HepG2 (cell line): Measurements from ENCODE around the gene TTLL1. TPM values are rescaled to one million over a fixed set of nuclear protein-coding genes. Genes with fewer than 3 reads are reported as not detected.

Experiments
- ARID3A ChIP-seq: IDR thresholded peaks from 2 replicates; pipeline ENCODE4 v1.6.1; 2012; ENCODE audit warnings: low read depth, low read length, improper control_type of control experiment
- ARNT ChIP-seq: fragments of 450-650 bp; IDR thresholded peaks from 2 replicates; pipeline ENCODE4 v1.6.1; 2017
- ATF7 ChIP-seq, 2 experiments: fragments of 450-650 bp in 1 of 2; sonication (generic) in 1 of 2; formaldehyde crosslinking in 1 of 2; IDR thresholded peaks; 2 replicates each; pipeline versions ENCODE4 v1.4.0 to v1.6.1; 2016 to 2020; ENCODE audit warnings: antibody characterized with exemption in 1 of 2, mild to moderate bottlenecking in 1 of 2, missing genetic modification reagents in 1 of 2
- GABPB1 ChIP-seq: IDR thresholded peaks from 2 replicates; pipeline ENCODE4 v1.6.1; 2016; ENCODE audit warnings: mild to moderate bottlenecking, missing genetic modification reagents, moderate library complexity, missing compliant biosample characterization
- KLF12 ChIP-seq: sonication (generic); formaldehyde crosslinking; IDR thresholded peaks from 2 replicates; pipeline ENCODE4 v1.4.0; 2020; ENCODE audit warnings: missing genetic modification reagents, borderline replicate concordance
- NFE2L1 ChIP-seq: sonication (generic); formaldehyde crosslinking; IDR thresholded peaks from 2 replicates; pipeline ENCODE4 v1.4.0; 2020; ENCODE audit warnings: missing genetic modification reagents, mild to moderate bottlenecking, borderline replicate concordance
- NR2F1 ChIP-seq, 2 experiments: fragments of 450-650 bp in 1 of 2; formaldehyde crosslinking in 1 of 2; IDR thresholded peaks; 2 replicates each; pipeline versions ENCODE4 v1.5.0 to v1.6.1; 2016 to 2020; ENCODE audit warnings: mild to moderate bottlenecking in 1 of 2, missing compliant biosample characterization in 1 of 2, missing genetic modification reagents in 1 of 2, moderate library complexity in 1 of 2
- PATZ1 ChIP-seq: sonication (generic); formaldehyde crosslinking; IDR thresholded peaks from 2 replicates; pipeline ENCODE4 v1.4.0; 2020; ENCODE audit warnings: missing genetic modification reagents
- SALL1 ChIP-seq: sonication (generic); formaldehyde crosslinking; IDR thresholded peaks from 2 replicates; pipeline ENCODE4 v1.8.0; 2022; ENCODE audit warnings: mild to moderate bottlenecking, missing genetic modification reagents
- ZBTB38 ChIP-seq: sonication (generic); formaldehyde crosslinking; IDR thresholded peaks from 2 replicates; pipeline ENCODE4 v1.5.1; 2020; ENCODE audit warnings: mild to moderate bottlenecking, missing genetic modification reagents
- ZEB1 ChIP-seq: IDR thresholded peaks from 2 replicates; pipeline ENCODE4 v1.6.1; 2012; ENCODE audit warnings: mild to moderate bottlenecking, low read depth, inconsistent platforms; ENCODE audit not compliant: insufficient replicate concordance
- ZNF292 ChIP-seq: sonication (generic); formaldehyde crosslinking; IDR thresholded peaks from 2 replicates; pipeline ENCODE4 v1.8.1; 2022; ENCODE audit warnings: mild to moderate bottlenecking, low read depth, missing genetic modification reagents, borderline replicate concordance
- ZNF589 ChIP-seq: sonication (generic); formaldehyde crosslinking; conservative IDR thresholded peaks from 2 replicates; pipeline ENCODE4 v1.8.0; 2022; ENCODE audit warnings: mild to moderate bottlenecking, moderate library complexity, missing genetic modification reagents
- polyA plus RNA-seq, 8 experiments: library from polyadenylated mRNA; depleted of rRNA in 3 of 8; stranded (reverse) in 7 of 8; unstranded in 1 of 8; fragments of >200 nt; fragmentation: Illumina TruSeq in 4 of 8; extraction: Trizol in 4 of 8; gene quantifications; 2 replicates each; pipeline versions ENCODE4 v1.2.1 to v1.2.3, GENCODE V29; 2011 to 2016; ENCODE audit warnings: low read depth in 4 of 8, missing spikeins in 1 of 8, mixed read lengths in 1 of 8; ENCODE audit not compliant: insufficient read depth in 1 of 8
- total RNA-seq, 5 experiments: library from RNA; depleted of rRNA; stranded (reverse); fragments of >200 nt; fragmentation: Illumina TruSeq; extraction: Trizol; gene quantifications; 2 replicates each; pipeline ENCODE4 v1.2.3, GENCODE V29; 2016; ENCODE audit warnings: low read depth in 1 of 5
- TF ChIP-seq, protein P1 (sequence below): sonication (generic); formaldehyde crosslinking; IDR thresholded peaks from 2 replicates; pipeline ENCODE4 v1.4.0; 2020; ENCODE audit warnings: missing genetic modification reagents, borderline replicate concordance
- TF ChIP-seq, protein P2 (sequence below): sonication (generic); formaldehyde crosslinking; IDR thresholded peaks from 2 replicates; pipeline ENCODE4 v1.5.0; 2020; ENCODE audit warnings: mild to moderate bottlenecking, missing genetic modification reagents, moderate library complexity
- TF ChIP-seq, protein P3 (sequence below): sonication (generic); formaldehyde crosslinking; IDR thresholded peaks from 2 replicates; pipeline ENCODE4 v1.4.0; 2020; ENCODE audit warnings: missing genetic modification reagents

Gene TTLL1
- total and polyA plus RNA-seq, 2 of the 13 experiments (the other 11 are each of a cell fraction or from before 2014, with no cell fraction given): 1.6 to 5.3 TPM

DNA sequence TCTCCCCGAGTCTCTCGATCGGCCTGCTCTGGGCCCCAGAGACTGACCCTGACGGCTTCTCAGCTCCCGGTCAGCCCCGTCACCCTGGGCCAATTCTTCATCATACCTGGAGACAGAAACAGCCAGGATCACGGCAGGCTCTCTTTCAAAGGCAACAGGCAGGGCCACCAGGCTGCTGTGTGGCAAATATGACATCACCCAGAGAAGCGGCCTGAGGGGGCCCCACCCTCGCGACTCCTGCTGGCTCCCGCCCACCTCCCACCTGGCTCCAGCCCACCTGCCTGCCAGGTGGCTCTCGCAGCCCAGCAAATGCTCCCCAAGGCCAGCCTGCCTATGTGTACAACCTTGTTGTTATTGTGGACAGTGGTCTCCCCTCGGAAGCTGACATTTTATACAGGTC, 49.4 kb downstream of the TTLL1 start (continued):
- TF ChIP-seq PATZ1 (CRISPR knock-in tag) (peak; percentile 37; the same call in 1 of the 2 replicates), ZEB1 (peak; percentile 74), ZNF589 (no peak), ZBTB38 (CRISPR knock-in tag) (no peak), KLF12 (peak; percentile 47; the same call in 1 of the 2 replicates), ARID3A (0 out of 2 replicates have a peak, but pooled peaks have one; percentile 11), NFE2L1 (CRISPR knock-in tag) (no peak), ZNF292 (0 out of 2 replicates have a peak, but pooled peaks have one; percentile 31), GABPB1 (CRISPR knock-in tag) (peak; percentile 17; the same call in 1 of the 2 replicates), ATF7 (IDR thresholded peaks at IDR 0.05) (no peak), ATF7 (CRISPR knock-in tag; IDR thresholded peaks at IDR 0.05) (peak; percentile 63; the same call in 1 of the 2 replicates), SALL1 (CRISPR knock-in tag) (peak; percentile 46), ARNT (no peak), NR2F1 (CRISPR knock-in tag; IDR thresholded peaks at IDR 0.05) (peak in 1 of 2 experiments; percentile 57; a peak in 1 of 4 replicates)
- TF ChIP-seq, protein P1, sequence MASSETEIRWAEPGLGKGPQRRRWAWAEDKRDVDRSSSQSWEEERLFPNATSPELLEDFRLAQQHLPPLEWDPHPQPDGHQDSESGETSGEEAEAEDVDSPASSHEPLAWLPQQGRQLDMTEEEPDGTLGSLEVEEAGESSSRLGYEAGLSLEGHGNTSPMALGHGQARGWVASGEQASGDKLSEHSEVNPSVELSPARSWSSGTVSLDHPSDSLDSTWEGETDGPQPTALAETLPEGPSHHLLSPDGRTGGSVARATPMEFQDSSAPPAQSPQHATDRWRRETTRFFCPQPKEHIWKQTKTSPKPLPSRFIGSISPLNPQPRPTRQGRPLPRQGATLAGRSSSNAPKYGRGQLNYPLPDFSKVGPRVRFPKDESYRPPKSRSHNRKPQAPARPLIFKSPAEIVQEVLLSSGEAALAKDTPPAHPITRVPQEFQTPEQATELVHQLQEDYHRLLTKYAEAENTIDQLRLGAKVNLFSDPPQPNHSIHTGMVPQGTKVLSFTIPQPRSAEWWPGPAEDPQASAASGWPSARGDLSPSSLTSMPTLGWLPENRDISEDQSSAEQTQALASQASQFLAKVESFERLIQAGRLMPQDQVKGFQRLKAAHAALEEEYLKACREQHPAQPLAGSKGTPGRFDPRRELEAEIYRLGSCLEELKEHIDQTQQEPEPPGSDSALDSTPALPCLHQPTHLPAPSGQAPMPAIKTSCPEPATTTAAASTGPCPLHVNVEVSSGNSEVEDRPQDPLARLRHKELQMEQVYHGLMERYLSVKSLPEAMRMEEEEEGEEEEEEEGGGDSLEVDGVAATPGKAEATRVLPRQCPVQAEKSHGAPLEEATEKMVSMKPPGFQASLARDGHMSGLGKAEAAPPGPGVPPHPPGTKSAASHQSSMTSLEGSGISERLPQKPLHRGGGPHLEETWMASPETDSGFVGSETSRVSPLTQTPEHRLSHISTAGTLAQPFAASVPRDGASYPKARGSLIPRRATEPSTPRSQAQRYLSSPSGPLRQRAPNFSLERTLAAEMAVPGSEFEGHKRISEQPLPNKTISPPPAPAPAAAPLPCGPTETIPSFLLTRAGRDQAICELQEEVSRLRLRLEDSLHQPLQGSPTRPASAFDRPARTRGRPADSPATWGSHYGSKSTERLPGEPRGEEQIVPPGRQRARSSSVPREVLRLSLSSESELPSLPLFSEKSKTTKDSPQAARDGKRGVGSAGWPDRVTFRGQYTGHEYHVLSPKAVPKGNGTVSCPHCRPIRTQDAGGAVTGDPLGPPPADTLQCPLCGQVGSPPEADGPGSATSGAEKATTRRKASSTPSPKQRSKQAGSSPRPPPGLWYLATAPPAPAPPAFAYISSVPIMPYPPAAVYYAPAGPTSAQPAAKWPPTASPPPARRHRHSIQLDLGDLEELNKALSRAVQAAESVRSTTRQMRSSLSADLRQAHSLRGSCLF (CRISPR knock-in tag): no peak
- TF ChIP-seq, protein P2, sequence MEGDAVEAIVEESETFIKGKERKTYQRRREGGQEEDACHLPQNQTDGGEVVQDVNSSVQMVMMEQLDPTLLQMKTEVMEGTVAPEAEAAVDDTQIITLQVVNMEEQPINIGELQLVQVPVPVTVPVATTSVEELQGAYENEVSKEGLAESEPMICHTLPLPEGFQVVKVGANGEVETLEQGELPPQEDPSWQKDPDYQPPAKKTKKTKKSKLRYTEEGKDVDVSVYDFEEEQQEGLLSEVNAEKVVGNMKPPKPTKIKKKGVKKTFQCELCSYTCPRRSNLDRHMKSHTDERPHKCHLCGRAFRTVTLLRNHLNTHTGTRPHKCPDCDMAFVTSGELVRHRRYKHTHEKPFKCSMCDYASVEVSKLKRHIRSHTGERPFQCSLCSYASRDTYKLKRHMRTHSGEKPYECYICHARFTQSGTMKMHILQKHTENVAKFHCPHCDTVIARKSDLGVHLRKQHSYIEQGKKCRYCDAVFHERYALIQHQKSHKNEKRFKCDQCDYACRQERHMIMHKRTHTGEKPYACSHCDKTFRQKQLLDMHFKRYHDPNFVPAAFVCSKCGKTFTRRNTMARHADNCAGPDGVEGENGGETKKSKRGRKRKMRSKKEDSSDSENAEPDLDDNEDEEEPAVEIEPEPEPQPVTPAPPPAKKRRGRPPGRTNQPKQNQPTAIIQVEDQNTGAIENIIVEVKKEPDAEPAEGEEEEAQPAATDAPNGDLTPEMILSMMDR (CRISPR knock-in tag): peak; percentile 39
- TF ChIP-seq, protein P3, sequence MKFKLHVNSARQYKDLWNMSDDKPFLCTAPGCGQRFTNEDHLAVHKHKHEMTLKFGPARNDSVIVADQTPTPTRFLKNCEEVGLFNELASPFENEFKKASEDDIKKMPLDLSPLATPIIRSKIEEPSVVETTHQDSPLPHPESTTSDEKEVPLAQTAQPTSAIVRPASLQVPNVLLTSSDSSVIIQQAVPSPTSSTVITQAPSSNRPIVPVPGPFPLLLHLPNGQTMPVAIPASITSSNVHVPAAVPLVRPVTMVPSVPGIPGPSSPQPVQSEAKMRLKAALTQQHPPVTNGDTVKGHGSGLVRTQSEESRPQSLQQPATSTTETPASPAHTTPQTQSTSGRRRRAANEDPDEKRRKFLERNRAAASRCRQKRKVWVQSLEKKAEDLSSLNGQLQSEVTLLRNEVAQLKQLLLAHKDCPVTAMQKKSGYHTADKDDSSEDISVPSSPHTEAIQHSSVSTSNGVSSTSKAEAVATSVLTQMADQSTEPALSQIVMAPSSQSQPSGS (CRISPR knock-in tag): peak; percentile 17; the same call in 1 of the 2 replicates
- TF ChIP-seq, all 625 proteins: peak for 15
